WTC11 (cell line): ENCODE results near the gene ACTRT2. TPM values are rescaled to one million over a fixed set of nuclear protein-coding genes. Genes with fewer than 3 reads are reported as not detected.

ENCODE experiments used
- ATAC-seq: fragments of 200-7000 bp; cut with Tn5 transposase; 2 replicates; pipeline ENCODE4 v1.10.0; 2021; ENCODE audit warnings: mild to moderate bottlenecking, moderate library complexity
- CTCF ChIA-PET: fragments of 300-600 bp; sonication (Branson Sonifier 250); formaldehyde crosslinking; loops from one replicate; lab custom pipeline; 2021; ENCODE audit warnings: antibody characterized with exemption; lab: Charles Lee
- POLR2A ChIA-PET: fragments of 350-600 bp; sonication (Branson Sonifier 250); formaldehyde crosslinking; loops from one replicate; lab custom pipeline; 2021; ENCODE audit warnings: antibody characterized with exemption; lab: Charles Lee
- DNase-seq: peaks from one replicate; pipeline ENCODE4 v3.0.0; 2021; ENCODE audit warnings: low spot score
- H3K27ac Mint-ChIP-seq: 2 replicates; pipeline ENCODE4 v1.8.0; 2021; ENCODE audit warnings: mixed read lengths
- H3K27me3 Mint-ChIP-seq: 2 replicates; pipeline ENCODE4 v1.8.0; 2021; ENCODE audit warnings: low read depth, mild to moderate bottlenecking, moderate library complexity, mixed read lengths
- H3K36me3 Mint-ChIP-seq: 2 replicates; pipeline ENCODE4 v1.8.0; 2021; ENCODE audit warnings: mixed read lengths
- H3K4me1 Mint-ChIP-seq: 2 replicates; pipeline ENCODE4 v1.8.0; 2022; ENCODE audit warnings: mixed read lengths
- H3K4me3 Mint-ChIP-seq: 2 replicates; pipeline ENCODE4 v1.8.0; 2021; ENCODE audit warnings: mild to moderate bottlenecking, moderate library complexity, mixed read lengths
- H3K9me3 Mint-ChIP-seq: 2 replicates; pipeline ENCODE4 v1.8.0; 2021; ENCODE audit warnings: mixed read lengths
- CREB1 ChIP-seq: sonication (generic); formaldehyde crosslinking; IDR thresholded peaks from 2 replicates; pipeline ENCODE4 v1.8.0; 2023; ENCODE audit warnings: mild to moderate bottlenecking, missing genetic modification reagents
- GABPB1 ChIP-seq: sonication (generic); formaldehyde crosslinking; IDR thresholded peaks from 2 replicates; pipeline ENCODE4 v1.8.1; 2023; ENCODE audit warnings: mild to moderate bottlenecking, missing genetic modification reagents
- GRHL2 ChIP-seq: fragments of 250-450 bp; sonication (Bioruptor Pico); IDR thresholded peaks from 2 replicates; pipeline ENCODE4 v1.8.0; 2022; ENCODE audit warnings: mild to moderate bottlenecking, moderate library complexity; ENCODE audit not compliant: insufficient replicate concordance, severe bottlenecking
- HMGA2 ChIP-seq: fragments of 250-450 bp; sonication (Bioruptor Pico); IDR thresholded peaks from 2 replicates; pipeline ENCODE4 v1.4.0; 2021; ENCODE audit warnings: mild to moderate bottlenecking, moderate library complexity
- JUN ChIP-seq: sonication (generic); formaldehyde crosslinking; IDR thresholded peaks from 2 replicates; pipeline ENCODE4 v1.8.0; 2023; ENCODE audit warnings: mild to moderate bottlenecking, missing genetic modification reagents
- MYBL2 ChIP-seq: sonication (generic); formaldehyde crosslinking; IDR thresholded peaks from 2 replicates; pipeline ENCODE4 v1.8.1; 2023; ENCODE audit warnings: mild to moderate bottlenecking, moderate library complexity, missing genetic modification reagents
- NFYB ChIP-seq: sonication (generic); formaldehyde crosslinking; conservative IDR thresholded peaks from 2 replicates; pipeline ENCODE4 v1.8.0; 2022; ENCODE audit warnings: low read depth, missing genetic modification reagents
- NR1H2 ChIP-seq: sonication (generic); formaldehyde crosslinking; IDR thresholded peaks from 2 replicates; pipeline ENCODE4 v1.9.0; 2021; ENCODE audit warnings: mild to moderate bottlenecking, moderate library complexity, missing genetic modification reagents
- PRRX2 ChIP-seq: fragments of 250-450 bp; sonication (Bioruptor Pico); IDR thresholded peaks from 2 replicates; pipeline ENCODE4 v1.8.0; 2021; ENCODE audit warnings: mild to moderate bottlenecking
- SMAD3 ChIP-seq: sonication (generic); formaldehyde crosslinking; IDR thresholded peaks from 2 replicates; pipeline ENCODE4 v1.8.0; 2022; ENCODE audit warnings: missing genetic modification reagents, mild to moderate bottlenecking, borderline replicate concordance
- SMAD4 ChIP-seq: sonication (generic); formaldehyde crosslinking; IDR thresholded peaks from 2 replicates; pipeline ENCODE4 v1.8.0; 2022; ENCODE audit warnings: mild to moderate bottlenecking, missing genetic modification reagents
- TCF7 ChIP-seq: sonication (generic); formaldehyde crosslinking; IDR thresholded peaks from 2 replicates; pipeline ENCODE4 v1.8.0; 2022; ENCODE audit warnings: mild to moderate bottlenecking, low read depth, missing genetic modification reagents, moderate library complexity
- TEAD1 ChIP-seq: sonication (generic); formaldehyde crosslinking; IDR thresholded peaks from 2 replicates; pipeline ENCODE4 v1.8.0; 2022; ENCODE audit warnings: mild to moderate bottlenecking, missing genetic modification reagents
- ZNF138 ChIP-seq: sonication (generic); formaldehyde crosslinking; conservative IDR thresholded peaks from 2 replicates; pipeline ENCODE4 v1.8.1; 2022; ENCODE audit warnings: mild to moderate bottlenecking, moderate library complexity, missing genetic modification reagents
- ZNF263 ChIP-seq: sonication (generic); formaldehyde crosslinking; IDR thresholded peaks from 2 replicates; pipeline ENCODE4 v1.8.1; 2022; ENCODE audit warnings: low read depth, mild to moderate bottlenecking, moderate library complexity, missing genetic modification reagents
- ZNF671 ChIP-seq: fragments of 250-450 bp; sonication (Bioruptor Pico); IDR thresholded peaks from 2 replicates; pipeline ENCODE4 v1.8.0; 2021; ENCODE audit warnings: mild to moderate bottlenecking
- total RNA-seq: library from RNA; stranded (reverse); gene quantifications from 3 replicates; pipeline ENCODE4 v1.2.3, GENCODE V29; 2021
- TF ChIP-seq, protein P1 (sequence below): sonication (generic); formaldehyde crosslinking; IDR thresholded peaks from 2 replicates; pipeline ENCODE4 v1.8.1; 2022; ENCODE audit warnings: missing genetic modification reagents, borderline replicate concordance
- TF ChIP-seq, protein P2 (sequence below): sonication (generic); formaldehyde crosslinking; IDR thresholded peaks from 2 replicates; pipeline ENCODE4 v1.8.1; 2022; ENCODE audit warnings: mild to moderate bottlenecking, missing genetic modification reagents, moderate library complexity, borderline replicate concordance
- TF ChIP-seq, protein P3 (sequence below): fragments of 250-450 bp; sonication (Bioruptor Pico); IDR thresholded peaks from 2 replicates; pipeline ENCODE4 v2.1.2; 2022; ENCODE audit warnings: mild to moderate bottlenecking, moderate library complexity
- TF ChIP-seq, protein P4 (sequence below): sonication (generic); formaldehyde crosslinking; IDR thresholded peaks from 2 replicates; pipeline ENCODE4 v1.8.0; 2022; ENCODE audit warnings: mild to moderate bottlenecking, missing genetic modification reagents
- TF ChIP-seq, protein P5 (sequence below): fragments of 200-600 bp; IDR thresholded peaks from 2 replicates; pipeline ENCODE4 v1.8.0; 2022; ENCODE audit warnings: antibody characterized with exemption
- TF ChIP-seq, protein P6 (sequence below): sonication (generic); formaldehyde crosslinking; IDR thresholded peaks from 2 replicates; pipeline ENCODE4 v1.8.1; 2023; ENCODE audit warnings: mild to moderate bottlenecking, missing genetic modification reagents

ACTRT2 gene
- total RNA-seq, 1 experiment from 2014 or later, result not detected

DNA sequence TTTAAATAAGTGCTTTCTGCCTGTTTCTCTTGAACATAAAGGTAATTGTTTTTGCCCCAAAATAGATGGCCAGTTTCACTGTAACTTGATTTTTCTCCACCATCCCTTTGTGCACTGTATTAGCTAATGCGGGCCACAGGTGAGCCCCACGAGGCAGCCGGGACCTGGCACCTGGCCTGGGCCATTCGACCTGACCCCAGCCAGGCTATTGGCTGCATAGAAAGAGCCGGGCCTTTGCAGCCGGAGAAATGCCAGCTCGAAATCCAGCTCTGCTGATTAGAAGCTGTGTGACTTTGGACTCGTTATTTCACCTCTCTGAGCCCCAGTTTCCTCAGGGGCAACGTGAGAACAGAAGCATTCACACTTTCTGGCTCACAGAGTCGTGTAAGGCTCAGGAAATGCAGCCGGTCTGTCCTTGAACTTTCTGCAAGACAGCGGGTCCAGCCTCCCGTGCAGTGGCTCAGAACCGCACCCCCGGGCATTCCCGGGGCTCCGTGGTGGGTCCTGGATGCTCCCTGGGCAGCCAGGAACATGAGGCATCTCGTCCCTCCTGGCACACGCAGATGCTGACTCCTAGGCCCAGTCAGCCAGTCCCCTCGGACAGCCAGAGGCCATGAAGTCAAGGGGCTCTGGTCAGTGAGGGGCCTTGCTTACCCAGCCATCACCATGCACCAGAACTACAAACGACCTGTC lies 37.4 kb upstream of the ACTRT2 start:
- peaks cover 21% of the 10 kb centered on the region for H3K9me3 Mint-ChIP-seq
- DNase-seq (no peak), ATAC-seq (no peak)
- TF ChIP-seq ZNF263 (CRISPR knock-in tag), result no peak
- TF ChIP-seq, protein P1, sequence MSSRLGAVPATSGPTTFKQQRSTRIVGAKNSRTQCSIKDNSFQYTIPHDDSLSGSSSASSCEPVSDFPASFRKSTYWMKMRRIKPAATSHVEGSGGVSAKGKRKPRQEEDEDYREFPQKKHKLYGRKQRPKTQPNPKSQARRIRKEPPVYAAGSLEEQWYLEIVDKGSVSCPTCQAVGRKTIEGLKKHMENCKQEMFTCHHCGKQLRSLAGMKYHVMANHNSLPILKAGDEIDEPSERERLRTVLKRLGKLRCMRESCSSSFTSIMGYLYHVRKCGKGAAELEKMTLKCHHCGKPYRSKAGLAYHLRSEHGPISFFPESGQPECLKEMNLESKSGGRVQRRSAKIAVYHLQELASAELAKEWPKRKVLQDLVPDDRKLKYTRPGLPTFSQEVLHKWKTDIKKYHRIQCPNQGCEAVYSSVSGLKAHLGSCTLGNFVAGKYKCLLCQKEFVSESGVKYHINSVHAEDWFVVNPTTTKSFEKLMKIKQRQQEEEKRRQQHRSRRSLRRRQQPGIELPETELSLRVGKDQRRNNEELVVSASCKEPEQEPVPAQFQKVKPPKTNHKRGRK (CRISPR knock-in tag), result no peak
- TF ChIP-seq TCF7, result no peak
- TF ChIP-seq ZNF138 (CRISPR knock-in tag), result no peak
- TF ChIP-seq NR1H2 (CRISPR knock-in tag), result no peak
- no peak for TF ChIP-seq SMAD3 (CRISPR knock-in tag)
- TF ChIP-seq JUN, result no peak
- TF ChIP-seq GRHL2 (CRISPR knock-in tag), result no peak
- TF ChIP-seq SMAD4 (CRISPR knock-in tag), result no peak
- no peak for TF ChIP-seq PRRX2 (CRISPR knock-in tag)
- TF ChIP-seq NFYB (CRISPR knock-in tag), result no peak
- TF ChIP-seq, protein P2, sequence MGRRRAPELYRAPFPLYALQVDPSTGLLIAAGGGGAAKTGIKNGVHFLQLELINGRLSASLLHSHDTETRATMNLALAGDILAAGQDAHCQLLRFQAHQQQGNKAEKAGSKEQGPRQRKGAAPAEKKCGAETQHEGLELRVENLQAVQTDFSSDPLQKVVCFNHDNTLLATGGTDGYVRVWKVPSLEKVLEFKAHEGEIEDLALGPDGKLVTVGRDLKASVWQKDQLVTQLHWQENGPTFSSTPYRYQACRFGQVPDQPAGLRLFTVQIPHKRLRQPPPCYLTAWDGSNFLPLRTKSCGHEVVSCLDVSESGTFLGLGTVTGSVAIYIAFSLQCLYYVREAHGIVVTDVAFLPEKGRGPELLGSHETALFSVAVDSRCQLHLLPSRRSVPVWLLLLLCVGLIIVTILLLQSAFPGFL (CRISPR knock-in tag), result no peak
- no peaks in the 10 kb centered on the region for H3K27me3 Mint-ChIP-seq
- H3K36me3 Mint-ChIP-seq, result peaks cover 22% of the 10 kb centered on the region
- CTCF ChIA-PET, result interaction anchor here (0.7 kb wide), 1 partner anchor 354 kb away, joined by 3 read pairs; no protein-coding TSS in a partner anchor
- no peak overlapping the region for H3K4me3 Mint-ChIP-seq
- H3K27ac Mint-ChIP-seq, result no peak overlapping the region
- H3K4me1 Mint-ChIP-seq, result peaks cover 4% of the 10 kb centered on the region; the same call in 1 of the 2 replicates
- POLR2A ChIA-PET, result no interaction called here

DNA sequence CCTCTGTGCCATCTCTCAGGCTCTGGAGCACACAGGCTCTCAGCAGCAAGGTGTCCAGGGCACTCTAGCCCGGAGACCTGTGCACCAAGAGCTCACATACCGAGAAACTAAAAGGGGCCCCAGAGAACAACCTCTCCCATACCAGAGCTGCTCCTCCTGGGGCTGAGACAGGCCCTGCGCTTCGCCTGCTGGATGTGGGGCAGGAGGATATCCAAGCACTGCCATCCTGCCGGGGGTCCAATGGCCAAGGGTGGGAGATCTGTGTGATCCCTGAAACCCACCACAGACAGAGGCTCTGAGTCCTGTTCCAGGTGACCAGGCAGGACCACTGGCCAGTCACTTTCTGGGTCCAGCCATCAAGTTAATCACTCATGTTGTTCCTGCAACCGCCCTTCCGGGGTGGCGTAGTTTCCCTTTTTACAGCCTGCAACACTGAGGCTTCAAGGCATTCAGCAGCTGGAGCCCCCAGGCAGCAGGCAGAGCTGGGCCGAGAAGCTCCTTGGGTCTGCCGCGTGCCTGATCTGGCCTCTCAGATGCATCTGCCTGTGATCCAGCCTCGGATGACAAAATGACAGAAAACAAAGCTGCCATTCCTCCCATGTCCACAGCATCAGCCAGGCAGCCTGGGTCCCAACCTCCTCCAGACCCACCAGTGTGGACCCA lies 36.7 kb upstream of the ACTRT2 start:
- Mint-ChIP-seq H3K4me3 (no peak overlapping the region), H3K27ac (no peak overlapping the region), H3K36me3 (peaks cover 28% of the 10 kb centered on the region), H3K27me3 (no peaks in the 10 kb centered on the region), H3K4me1 (peaks cover 4% of the 10 kb centered on the region; the same call in 1 of the 2 replicates), H3K9me3 (peaks cover 28% of the 10 kb centered on the region)
- ChIA-PET POLR2A (no interaction called here), CTCF (no interaction called here)
- no peak for ATAC-seq
- no peak for DNase-seq
- TF ChIP-seq TCF7, result no peak
- no peak for TF ChIP-seq GABPB1 (CRISPR knock-in tag)
- TF ChIP-seq TEAD1 (CRISPR knock-in tag), result no peak
- TF ChIP-seq, protein P3, sequence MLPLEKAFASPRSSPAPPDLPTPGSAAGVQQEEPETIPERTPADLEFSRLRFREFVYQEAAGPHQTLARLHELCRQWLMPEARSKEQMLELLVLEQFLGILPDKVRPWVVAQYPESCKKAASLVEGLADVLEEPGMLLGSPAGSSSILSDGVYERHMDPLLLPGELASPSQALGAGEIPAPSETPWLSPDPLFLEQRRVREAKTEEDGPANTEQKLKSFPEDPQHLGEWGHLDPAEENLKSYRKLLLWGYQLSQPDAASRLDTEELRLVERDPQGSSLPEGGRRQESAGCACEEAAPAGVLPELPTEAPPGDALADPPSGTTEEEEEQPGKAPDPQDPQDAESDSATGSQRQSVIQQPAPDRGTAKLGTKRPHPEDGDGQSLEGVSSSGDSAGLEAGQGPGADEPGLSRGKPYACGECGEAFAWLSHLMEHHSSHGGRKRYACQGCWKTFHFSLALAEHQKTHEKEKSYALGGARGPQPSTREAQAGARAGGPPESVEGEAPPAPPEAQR, result no peak
- TF ChIP-seq, protein P4, sequence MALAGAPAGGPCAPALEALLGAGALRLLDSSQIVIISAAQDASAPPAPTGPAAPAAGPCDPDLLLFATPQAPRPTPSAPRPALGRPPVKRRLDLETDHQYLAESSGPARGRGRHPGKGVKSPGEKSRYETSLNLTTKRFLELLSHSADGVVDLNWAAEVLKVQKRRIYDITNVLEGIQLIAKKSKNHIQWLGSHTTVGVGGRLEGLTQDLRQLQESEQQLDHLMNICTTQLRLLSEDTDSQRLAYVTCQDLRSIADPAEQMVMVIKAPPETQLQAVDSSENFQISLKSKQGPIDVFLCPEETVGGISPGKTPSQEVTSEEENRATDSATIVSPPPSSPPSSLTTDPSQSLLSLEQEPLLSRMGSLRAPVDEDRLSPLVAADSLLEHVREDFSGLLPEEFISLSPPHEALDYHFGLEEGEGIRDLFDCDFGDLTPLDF (CRISPR knock-in tag), result no peak
- TF ChIP-seq CREB1 (CRISPR knock-in tag), result no peak
- TF ChIP-seq, protein P5, sequence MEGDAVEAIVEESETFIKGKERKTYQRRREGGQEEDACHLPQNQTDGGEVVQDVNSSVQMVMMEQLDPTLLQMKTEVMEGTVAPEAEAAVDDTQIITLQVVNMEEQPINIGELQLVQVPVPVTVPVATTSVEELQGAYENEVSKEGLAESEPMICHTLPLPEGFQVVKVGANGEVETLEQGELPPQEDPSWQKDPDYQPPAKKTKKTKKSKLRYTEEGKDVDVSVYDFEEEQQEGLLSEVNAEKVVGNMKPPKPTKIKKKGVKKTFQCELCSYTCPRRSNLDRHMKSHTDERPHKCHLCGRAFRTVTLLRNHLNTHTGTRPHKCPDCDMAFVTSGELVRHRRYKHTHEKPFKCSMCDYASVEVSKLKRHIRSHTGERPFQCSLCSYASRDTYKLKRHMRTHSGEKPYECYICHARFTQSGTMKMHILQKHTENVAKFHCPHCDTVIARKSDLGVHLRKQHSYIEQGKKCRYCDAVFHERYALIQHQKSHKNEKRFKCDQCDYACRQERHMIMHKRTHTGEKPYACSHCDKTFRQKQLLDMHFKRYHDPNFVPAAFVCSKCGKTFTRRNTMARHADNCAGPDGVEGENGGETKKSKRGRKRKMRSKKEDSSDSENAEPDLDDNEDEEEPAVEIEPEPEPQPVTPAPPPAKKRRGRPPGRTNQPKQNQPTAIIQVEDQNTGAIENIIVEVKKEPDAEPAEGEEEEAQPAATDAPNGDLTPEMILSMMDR, result no peak
- no peak for TF ChIP-seq HMGA2 (CRISPR knock-in tag)
- TF ChIP-seq ZNF671, result no peak
- TF ChIP-seq, protein P6, sequence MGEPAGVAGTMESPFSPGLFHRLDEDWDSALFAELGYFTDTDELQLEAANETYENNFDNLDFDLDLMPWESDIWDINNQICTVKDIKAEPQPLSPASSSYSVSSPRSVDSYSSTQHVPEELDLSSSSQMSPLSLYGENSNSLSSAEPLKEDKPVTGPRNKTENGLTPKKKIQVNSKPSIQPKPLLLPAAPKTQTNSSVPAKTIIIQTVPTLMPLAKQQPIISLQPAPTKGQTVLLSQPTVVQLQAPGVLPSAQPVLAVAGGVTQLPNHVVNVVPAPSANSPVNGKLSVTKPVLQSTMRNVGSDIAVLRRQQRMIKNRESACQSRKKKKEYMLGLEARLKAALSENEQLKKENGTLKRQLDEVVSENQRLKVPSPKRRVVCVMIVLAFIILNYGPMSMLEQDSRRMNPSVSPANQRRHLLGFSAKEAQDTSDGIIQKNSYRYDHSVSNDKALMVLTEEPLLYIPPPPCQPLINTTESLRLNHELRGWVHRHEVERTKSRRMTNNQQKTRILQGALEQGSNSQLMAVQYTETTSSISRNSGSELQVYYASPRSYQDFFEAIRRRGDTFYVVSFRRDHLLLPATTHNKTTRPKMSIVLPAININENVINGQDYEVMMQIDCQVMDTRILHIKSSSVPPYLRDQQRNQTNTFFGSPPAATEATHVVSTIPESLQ, result no peak
- TF ChIP-seq MYBL2 (CRISPR knock-in tag), result no peak
